Neural cell (in vitro differentiated cells): ENCODE data around the gene TNNI3. TPM values are rescaled to one million over a fixed set of nuclear protein-coding genes. Genes with fewer than 3 reads are reported as not detected.
"Not testable (repeated sequence)": the region's sequence is repeated elsewhere in the genome, so short reads cannot be mapped to it uniquely, and the experiment has no call there.

Source experiments
- H2AFZ ChIP-seq: fragments of 200-600, 300-800 bp; sonication (generic), shearing (Covaris generic); 2 replicates; pipeline ENCODE4 v1.6.0; 2014; ENCODE audit warnings: low read depth, mild to moderate bottlenecking, antibody characterized with exemption, low read length, moderate library complexity
- H3F3A ChIP-seq: fragments of 200-600 bp; shearing (Covaris generic); 2 replicates; pipeline ENCODE4 v1.6.1; 2016; ENCODE audit warnings: mild to moderate bottlenecking, moderate library complexity, mixed read lengths, antibody characterized with exemption, low read length; ENCODE audit not compliant: insufficient read depth, poor library complexity, severe bottlenecking
- H3K27ac ChIP-seq: fragments of 200-600, 300-800 bp; sonication (generic), shearing (Covaris generic); 2 replicates; pipeline ENCODE4 v1.5.1; 2014; ENCODE audit warnings: mild to moderate bottlenecking, low read length, moderate library complexity
- H3K27me3 ChIP-seq: fragments of 300-800, 200-600 bp; sonication (generic), shearing (Covaris generic); 2 replicates; pipeline ENCODE4 v1.6.0; 2014; ENCODE audit warnings: mild to moderate bottlenecking, low read depth, low read length, moderate library complexity; ENCODE audit not compliant: insufficient read depth
- H3K36me3 ChIP-seq: fragments of 300-800, 200-600 bp; sonication (generic), shearing (Covaris generic); 2 replicates; pipeline ENCODE4 v1.5.1; 2014; ENCODE audit warnings: mild to moderate bottlenecking, antibody characterized with exemption, low read length, moderate library complexity; ENCODE audit not compliant: insufficient read depth
- H3K4me2 ChIP-seq: fragments of 300-800, 200-600 bp; sonication (generic), shearing (Covaris generic); 2 replicates; pipeline ENCODE4 v1.6.0; 2014; ENCODE audit warnings: mild to moderate bottlenecking, low read length
- H3K4me3 ChIP-seq: fragments of 300-800, 200-600 bp; sonication (generic), shearing (Covaris generic); 2 replicates; pipeline ENCODE4 v1.5.1; 2014; ENCODE audit warnings: mild to moderate bottlenecking, low read length, moderate library complexity
- H3K79me2 ChIP-seq: fragments of 200-600 bp; shearing (Covaris generic); replicated peaks from 2 replicates; pipeline ENCODE4 v1.6.0; 2014; ENCODE audit warnings: mild to moderate bottlenecking, low read length, moderate library complexity; ENCODE audit not compliant: insufficient read depth
- H3K9ac ChIP-seq: fragments of 300-800, 200-600 bp; sonication (generic), shearing (Covaris generic); 2 replicates; pipeline ENCODE4 v1.6.1; 2016; ENCODE audit warnings: mild to moderate bottlenecking, low read length, mixed read lengths
- H3K9me2 ChIP-seq: fragments of 200-600 bp; shearing (Covaris generic); 2 replicates; pipeline ENCODE4 v1.6.1; 2016; ENCODE audit warnings: mild to moderate bottlenecking, low read length, mixed read lengths; ENCODE audit not compliant: insufficient read depth
- H3K9me3 ChIP-seq: fragments of 200-600, 300-800 bp; sonication (generic), shearing (Covaris generic); 2 replicates; pipeline ENCODE4 v1.6.1; 2016; ENCODE audit warnings: mild to moderate bottlenecking, mixed run types, low read length, moderate library complexity, mixed read lengths
- H4K20me1 ChIP-seq: fragments of 200-600 bp; shearing (Covaris generic); 2 replicates; pipeline ENCODE4 v1.6.1; 2016; ENCODE audit warnings: mild to moderate bottlenecking, mixed run types; ENCODE audit not compliant: insufficient read depth
- EP300 ChIP-seq: fragments of 450-650 bp; conservative IDR thresholded peaks from 2 replicates; pipeline ENCODE4 v1.6.1; 2014; ENCODE audit warnings: antibody characterized with exemption, mild to moderate bottlenecking, moderate library complexity; ENCODE audit not compliant: poor library complexity, severe bottlenecking
- EZH2 ChIP-seq: fragments of 200-600, 300-800 bp; shearing (Covaris generic), sonication (generic); IDR thresholded peaks from 2 replicates; pipeline ENCODE4 v1.6.1; 2014; ENCODE audit warnings: antibody characterized with exemption, low read length, borderline replicate concordance, mild to moderate bottlenecking; ENCODE audit not compliant: insufficient read depth, poor library complexity, severe bottlenecking
- MXI1 ChIP-seq: fragments of 450-650 bp; conservative IDR thresholded peaks from 2 replicates; pipeline ENCODE4 v1.6.1; 2014; ENCODE audit warnings: antibody characterized with exemption, mild to moderate bottlenecking; ENCODE audit not compliant: poor library complexity, severe bottlenecking
- POLR2AphosphoS5 ChIP-seq: IDR thresholded peaks from 2 replicates; pipeline ENCODE4 v1.6.1; 2012
- RAD21 ChIP-seq: fragments of 450-650 bp; conservative IDR thresholded peaks from 2 replicates; pipeline ENCODE4 v1.6.1; 2014; ENCODE audit warnings: antibody characterized with exemption, mild to moderate bottlenecking, moderate library complexity
- SMC3 ChIP-seq: fragments of 450-650 bp; conservative IDR thresholded peaks from 2 replicates; pipeline ENCODE4 v1.6.1; 2014; ENCODE audit warnings: antibody characterized with exemption, mild to moderate bottlenecking, moderate library complexity; ENCODE audit not compliant: poor library complexity
- TAF1 ChIP-seq: IDR thresholded peaks from 2 replicates; pipeline ENCODE4 v1.6.1; 2012; ENCODE audit warnings: low read depth
- polyA plus RNA-seq: library from polyadenylated mRNA; depleted of rRNA; stranded (reverse); fragments of >200 nt; gene quantifications from 2 replicates; pipeline ENCODE4 v1.2.3, GENCODE V29; 2014
- TF ChIP-seq, protein P1 (sequence below): IDR thresholded peaks from 2 replicates; pipeline ENCODE4 v1.6.1; 2012; ENCODE audit warnings: borderline replicate concordance
- TF ChIP-seq, protein P2 (sequence below): fragments of 450-650 bp; IDR thresholded peaks from 2 replicates; pipeline ENCODE4 v1.5.1; 2014; ENCODE audit warnings: antibody characterized with exemption, mild to moderate bottlenecking, moderate library complexity; ENCODE audit not compliant: poor library complexity, severe bottlenecking

Gene TNNI3
- polyA plus RNA-seq, 1 donor from 2014 or later: 22.5 TPM

DNA sequence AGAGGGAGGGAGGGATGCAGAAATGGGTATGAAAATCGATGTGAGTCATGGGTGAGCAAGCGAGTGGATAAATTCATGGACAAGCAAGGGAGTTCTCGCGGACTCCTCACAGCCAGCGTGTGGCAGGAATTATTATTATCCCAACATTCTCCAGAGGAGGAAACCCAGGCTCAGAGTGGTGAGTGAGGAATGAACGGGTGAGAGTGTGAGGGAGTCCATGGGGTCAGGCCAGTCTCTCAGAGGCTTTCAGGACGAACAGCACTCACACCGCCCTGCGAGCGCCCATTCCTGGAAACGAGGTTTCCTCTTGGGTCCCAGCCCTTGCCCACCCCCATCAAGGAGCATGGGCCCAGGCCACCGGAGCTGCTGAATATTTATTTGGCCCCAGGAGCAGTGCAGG is 15.2 kb upstream of the TNNI3 start:
- H3K36me3 ChIP-seq: peaks cover 2% of the 10 kb centered on the region
- H3K4me3 ChIP-seq: no peak overlapping the region
- no peak overlapping the region for H3K4me2 ChIP-seq
- no peak overlapping the region for H2AFZ ChIP-seq
- H3K79me2 ChIP-seq: no peaks in the 10 kb centered on the region
- no peak overlapping the region for H3K9ac ChIP-seq
- H3K27ac ChIP-seq: no peak overlapping the region
- H3K27me3 ChIP-seq: peaks cover 18% of the 10 kb centered on the region
- no peaks in the 10 kb centered on the region for H3F3A ChIP-seq
- no peak for TF ChIP-seq SMC3
- TF ChIP-seq EZH2: no peak
- TF ChIP-seq RAD21: no peak
- TF ChIP-seq, protein P1, sequence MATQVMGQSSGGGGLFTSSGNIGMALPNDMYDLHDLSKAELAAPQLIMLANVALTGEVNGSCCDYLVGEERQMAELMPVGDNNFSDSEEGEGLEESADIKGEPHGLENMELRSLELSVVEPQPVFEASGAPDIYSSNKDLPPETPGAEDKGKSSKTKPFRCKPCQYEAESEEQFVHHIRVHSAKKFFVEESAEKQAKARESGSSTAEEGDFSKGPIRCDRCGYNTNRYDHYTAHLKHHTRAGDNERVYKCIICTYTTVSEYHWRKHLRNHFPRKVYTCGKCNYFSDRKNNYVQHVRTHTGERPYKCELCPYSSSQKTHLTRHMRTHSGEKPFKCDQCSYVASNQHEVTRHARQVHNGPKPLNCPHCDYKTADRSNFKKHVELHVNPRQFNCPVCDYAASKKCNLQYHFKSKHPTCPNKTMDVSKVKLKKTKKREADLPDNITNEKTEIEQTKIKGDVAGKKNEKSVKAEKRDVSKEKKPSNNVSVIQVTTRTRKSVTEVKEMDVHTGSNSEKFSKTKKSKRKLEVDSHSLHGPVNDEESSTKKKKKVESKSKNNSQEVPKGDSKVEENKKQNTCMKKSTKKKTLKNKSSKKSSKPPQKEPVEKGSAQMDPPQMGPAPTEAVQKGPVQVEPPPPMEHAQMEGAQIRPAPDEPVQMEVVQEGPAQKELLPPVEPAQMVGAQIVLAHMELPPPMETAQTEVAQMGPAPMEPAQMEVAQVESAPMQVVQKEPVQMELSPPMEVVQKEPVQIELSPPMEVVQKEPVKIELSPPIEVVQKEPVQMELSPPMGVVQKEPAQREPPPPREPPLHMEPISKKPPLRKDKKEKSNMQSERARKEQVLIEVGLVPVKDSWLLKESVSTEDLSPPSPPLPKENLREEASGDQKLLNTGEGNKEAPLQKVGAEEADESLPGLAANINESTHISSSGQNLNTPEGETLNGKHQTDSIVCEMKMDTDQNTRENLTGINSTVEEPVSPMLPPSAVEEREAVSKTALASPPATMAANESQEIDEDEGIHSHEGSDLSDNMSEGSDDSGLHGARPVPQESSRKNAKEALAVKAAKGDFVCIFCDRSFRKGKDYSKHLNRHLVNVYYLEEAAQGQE: no peak
- TF ChIP-seq, protein P2, sequence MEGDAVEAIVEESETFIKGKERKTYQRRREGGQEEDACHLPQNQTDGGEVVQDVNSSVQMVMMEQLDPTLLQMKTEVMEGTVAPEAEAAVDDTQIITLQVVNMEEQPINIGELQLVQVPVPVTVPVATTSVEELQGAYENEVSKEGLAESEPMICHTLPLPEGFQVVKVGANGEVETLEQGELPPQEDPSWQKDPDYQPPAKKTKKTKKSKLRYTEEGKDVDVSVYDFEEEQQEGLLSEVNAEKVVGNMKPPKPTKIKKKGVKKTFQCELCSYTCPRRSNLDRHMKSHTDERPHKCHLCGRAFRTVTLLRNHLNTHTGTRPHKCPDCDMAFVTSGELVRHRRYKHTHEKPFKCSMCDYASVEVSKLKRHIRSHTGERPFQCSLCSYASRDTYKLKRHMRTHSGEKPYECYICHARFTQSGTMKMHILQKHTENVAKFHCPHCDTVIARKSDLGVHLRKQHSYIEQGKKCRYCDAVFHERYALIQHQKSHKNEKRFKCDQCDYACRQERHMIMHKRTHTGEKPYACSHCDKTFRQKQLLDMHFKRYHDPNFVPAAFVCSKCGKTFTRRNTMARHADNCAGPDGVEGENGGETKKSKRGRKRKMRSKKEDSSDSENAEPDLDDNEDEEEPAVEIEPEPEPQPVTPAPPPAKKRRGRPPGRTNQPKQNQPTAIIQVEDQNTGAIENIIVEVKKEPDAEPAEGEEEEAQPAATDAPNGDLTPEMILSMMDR: no peak
- no peak for TF ChIP-seq EP300
- TF ChIP-seq TAF1: no peak
- TF ChIP-seq POLR2AphosphoS5: no peak
- TF ChIP-seq MXI1: no peak
- peaks cover 4% of the 10 kb centered on the region for H4K20me1 ChIP-seq
- no peaks in the 10 kb centered on the region for H3K9me3 ChIP-seq
- no peaks in the 10 kb centered on the region for H3K9me2 ChIP-seq

DNA sequence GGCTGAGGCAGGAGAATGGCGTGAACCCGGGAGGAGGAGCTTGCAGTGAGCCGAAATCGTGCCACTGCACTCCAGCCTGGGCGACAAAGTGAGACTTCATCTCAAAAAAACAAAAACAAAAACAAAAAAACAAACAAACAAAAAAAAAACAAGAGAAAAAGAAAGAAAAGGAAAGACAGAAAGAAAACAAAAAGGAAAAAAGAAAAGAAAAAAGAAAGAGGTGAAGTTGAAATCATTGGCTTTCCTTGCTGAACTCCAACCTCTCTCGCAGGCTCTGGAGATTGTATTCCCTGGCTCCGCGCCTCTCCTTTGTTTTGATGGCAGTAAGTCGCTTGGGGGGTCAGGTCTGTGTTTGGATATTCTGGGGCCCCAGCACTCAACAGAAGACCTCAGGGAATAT is 14.8 kb upstream of the TNNI3 start:
- not testable (repeated sequence) for H3K4me2 ChIP-seq, H3K36me3 ChIP-seq, H3K9ac ChIP-seq, H2AFZ ChIP-seq, H3K9me3 ChIP-seq, H4K20me1 ChIP-seq, H3K79me2 ChIP-seq, H3K27ac ChIP-seq, H3K4me3 ChIP-seq, H3K9me2 ChIP-seq, H3F3A ChIP-seq
- H3K27me3 ChIP-seq: peaks cover 18% of the 10 kb centered on the region

DNA sequence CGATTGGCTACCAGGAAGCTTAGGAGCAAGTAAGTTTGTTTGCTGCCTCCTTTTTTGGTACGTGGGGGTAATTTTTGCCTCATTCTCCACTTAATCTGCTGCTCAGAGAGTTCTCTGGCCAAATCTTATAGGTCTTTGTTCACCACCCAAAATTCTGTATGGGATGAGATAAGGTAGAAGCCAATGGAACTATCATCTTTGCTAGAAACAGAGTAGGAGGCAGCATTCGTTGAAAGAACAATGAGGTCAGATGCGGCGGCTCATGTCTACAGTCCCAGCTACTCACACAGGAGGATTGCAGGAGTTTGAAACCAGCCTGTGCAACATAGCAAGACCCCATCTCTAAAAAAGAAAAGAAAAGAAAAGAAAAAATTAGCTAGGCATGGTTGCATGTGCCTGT is 13.9 kb upstream of the TNNI3 start:
- Histone ChIP-seq H3K4me2 (no peak overlapping the region), H3K9ac (no peak overlapping the region), H3K9me2 (no peaks in the 10 kb centered on the region), H3F3A (no peaks in the 10 kb centered on the region), H3K9me3 (no peaks in the 10 kb centered on the region), H3K36me3 (no peaks in the 10 kb centered on the region), H2AFZ (no peak overlapping the region), H3K4me3 (no peak overlapping the region), H3K79me2 (no peaks in the 10 kb centered on the region), H4K20me1 (peaks cover 4% of the 10 kb centered on the region), H3K27me3 (peaks cover 18% of the 10 kb centered on the region), H3K27ac (no peak overlapping the region)
- TF ChIP-seq EP300 (no peak), SMC3 (no peak), EZH2 (no peak), MXI1 (no peak), POLR2AphosphoS5 (no peak), TAF1 (no peak), RAD21 (no peak)
- TF ChIP-seq, protein P1: no peak
- TF ChIP-seq, protein P2: no peak
